PC-9 (cell line): ENCODE data around the gene GABRB1.

Experiments used
- CTCF ChIP-seq: fragments of 200-600 bp; sonication (generic); conservative IDR thresholded peaks from 2 replicates; pipeline ENCODE4 v1.6.1; 2017; ENCODE audit warnings: mixed run types, antibody characterized with exemption, mild to moderate bottlenecking, moderate library complexity
- EZH2 ChIP-seq: fragments of 200-600 bp; sonication (generic); IDR thresholded peaks from 2 replicates; pipeline ENCODE4 v1.8.0; 2017; ENCODE audit warnings: antibody characterized with exemption, low read depth

GRCh38 chr4:47451657-47452056 lies 420.3 kb downstream of the GABRB1 start:
- TF ChIP-seq CTCF: no peak
- TF ChIP-seq EZH2: no peak
